Fibroblast of lung (primary cell): ENCODE measurements around the gene FHAD1.

Source experiments
- EZH2 ChIP-seq: IDR thresholded peaks from 2 replicates; pipeline ENCODE4 v1.5.1; 2012; ENCODE audit warnings: low read length, control low read depth, mild to moderate bottlenecking; ENCODE audit errors: missing control alignments
- TF ChIP-seq, protein P1 (sequence below), 2 donors: IDR thresholded peaks in 1 of 2; conservative IDR thresholded peaks in 1 of 2; 1 replicate in 1 of 2; 2 replicates in 1 of 2; pipeline ENCODE4 v1.5.1; 2011 to 2012; ENCODE audit warnings: low read length in 2 of 2, control low read depth in 1 of 2, inconsistent platforms in 1 of 2, low read depth in 1 of 2, mild to moderate bottlenecking in 1 of 2

DNA sequence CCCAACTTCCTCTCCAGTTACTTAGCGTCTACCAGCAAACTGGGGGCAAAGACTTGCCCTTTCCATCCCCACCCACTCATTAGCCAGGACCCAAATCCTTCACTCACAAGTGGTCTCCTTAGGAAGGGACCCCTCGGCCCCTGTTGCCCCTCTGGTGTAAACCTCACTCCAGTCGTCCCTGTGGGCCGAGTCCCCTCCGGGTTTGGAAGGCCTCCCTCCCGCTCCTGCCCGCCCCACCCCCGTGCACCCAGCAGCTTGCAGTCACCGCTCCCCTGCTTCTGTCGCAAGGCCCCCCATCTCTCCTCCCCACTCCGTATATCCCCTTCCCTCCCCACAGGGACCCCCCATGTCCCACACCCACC is 163.8 kb downstream of the FHAD1 start:
- TF ChIP-seq EZH2, result no peak
- TF ChIP-seq, protein P1, sequence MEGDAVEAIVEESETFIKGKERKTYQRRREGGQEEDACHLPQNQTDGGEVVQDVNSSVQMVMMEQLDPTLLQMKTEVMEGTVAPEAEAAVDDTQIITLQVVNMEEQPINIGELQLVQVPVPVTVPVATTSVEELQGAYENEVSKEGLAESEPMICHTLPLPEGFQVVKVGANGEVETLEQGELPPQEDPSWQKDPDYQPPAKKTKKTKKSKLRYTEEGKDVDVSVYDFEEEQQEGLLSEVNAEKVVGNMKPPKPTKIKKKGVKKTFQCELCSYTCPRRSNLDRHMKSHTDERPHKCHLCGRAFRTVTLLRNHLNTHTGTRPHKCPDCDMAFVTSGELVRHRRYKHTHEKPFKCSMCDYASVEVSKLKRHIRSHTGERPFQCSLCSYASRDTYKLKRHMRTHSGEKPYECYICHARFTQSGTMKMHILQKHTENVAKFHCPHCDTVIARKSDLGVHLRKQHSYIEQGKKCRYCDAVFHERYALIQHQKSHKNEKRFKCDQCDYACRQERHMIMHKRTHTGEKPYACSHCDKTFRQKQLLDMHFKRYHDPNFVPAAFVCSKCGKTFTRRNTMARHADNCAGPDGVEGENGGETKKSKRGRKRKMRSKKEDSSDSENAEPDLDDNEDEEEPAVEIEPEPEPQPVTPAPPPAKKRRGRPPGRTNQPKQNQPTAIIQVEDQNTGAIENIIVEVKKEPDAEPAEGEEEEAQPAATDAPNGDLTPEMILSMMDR (conservative IDR thresholded peaks at IDR 0.05 in 1 of 2, IDR thresholded peaks at IDR 0.05 in 1 of 2; ENCODE audit: low read depth in 1 of 2, low read length in 2 of 2), result no peak
